CD4-positive, alpha-beta T cell (primary cell): Measurements from ENCODE around the gene DNLZ. TPM values are rescaled to one million over a fixed set of nuclear protein-coding genes. Genes with fewer than 3 reads are reported as not detected.

Experiments used
- ATAC-seq: fragments of 200-7000 bp; cut with Tn5 transposase; one replicate; pipeline ENCODE4 v1.10.0; 2022; ENCODE audit warnings: mild to moderate bottlenecking; ENCODE audit not compliant: poor library complexity
- CTCF ChIA-PET: fragments of 350-600 bp; sonication (Branson Sonifier 250); formaldehyde crosslinking; loops from one replicate; lab custom pipeline; 2021; ENCODE audit warnings: antibody characterized with exemption, inconsistent platforms; lab: Charles Lee
- POLR2A ChIA-PET: fragments of 350-600 bp; sonication (Branson Sonifier 250); formaldehyde crosslinking; loops from one replicate; lab custom pipeline; 2021; ENCODE audit warnings: antibody characterized with exemption, inconsistent platforms; lab: Charles Lee
- DNase-seq, 14 experiments: peaks; one replicate each; pipeline ENCODE4 v3.0.0-alpha.2; 2013 to 2020; ENCODE audit warnings: mixed read lengths in 2 of 14
- H3K27ac ChIP-seq, 2 donors: one replicate each; pipeline versions ENCODE4 v1.5.1 to v1.7.0; 2013; ENCODE audit warnings: low read length in 2 of 2, low read depth in 1 of 2, mild to moderate bottlenecking in 1 of 2
- H3K27me3 ChIP-seq, 2 experiments: 1 replicate in 1 of 2; 2 replicates in 1 of 2; pipeline versions ENCODE4 v1.6.1 to v1.7.0; 2013; ENCODE audit warnings: low read length in 2 of 2, control low read depth in 1 of 2, mild to moderate bottlenecking in 1 of 2, moderate library complexity in 1 of 2; ENCODE audit not compliant: insufficient read depth in 2 of 2, control insufficient read depth in 1 of 2
- H3K36me3 ChIP-seq: one replicate; pipeline ENCODE4 v1.6.1; 2013; ENCODE audit warnings: low read length, control low read depth; ENCODE audit not compliant: insufficient read depth
- H3K4me1 ChIP-seq: one replicate; pipeline ENCODE4 v1.6.1; 2013; ENCODE audit warnings: low read length, control low read depth; ENCODE audit not compliant: insufficient read depth
- H3K4me3 ChIP-seq: one replicate; pipeline ENCODE4 v1.5.1; 2013; ENCODE audit warnings: mild to moderate bottlenecking, low read length, moderate library complexity
- H3K9me3 ChIP-seq, 2 experiments: 1 replicate in 1 of 2; 2 replicates in 1 of 2; pipeline versions ENCODE4 v1.6.1 to v1.7.0; 2013; ENCODE audit warnings: low read length in 2 of 2, mild to moderate bottlenecking in 2 of 2, control low read depth in 1 of 2, moderate library complexity in 1 of 2; ENCODE audit not compliant: control insufficient read depth in 1 of 2, insufficient read depth in 1 of 2
- H3K27ac Mint-ChIP-seq: one replicate; pipeline ENCODE4 v1.8.0; 2020; ENCODE audit warnings: mixed read lengths
- H3K27me3 Mint-ChIP-seq: one replicate; pipeline ENCODE4 v1.8.0; 2021; ENCODE audit warnings: mixed read lengths
- H3K36me3 Mint-ChIP-seq: one replicate; pipeline ENCODE4 v1.8.0; 2021; ENCODE audit warnings: low read depth, mixed read lengths
- H3K4me1 Mint-ChIP-seq: one replicate; pipeline ENCODE4 v1.8.0; 2021; ENCODE audit warnings: low read depth, mixed read lengths
- H3K4me3 Mint-ChIP-seq: one replicate; pipeline ENCODE4 v1.8.0; 2020; ENCODE audit warnings: mild to moderate bottlenecking, mixed read lengths
- H3K9me3 Mint-ChIP-seq: one replicate; pipeline ENCODE4 v1.8.0; 2020; ENCODE audit warnings: mixed read lengths
- CTCF ChIP-seq: fragments of 200-600 bp; IDR thresholded peaks from one replicate; pipeline ENCODE4 v1.8.0; 2022; ENCODE audit warnings: antibody characterized with exemption, mild to moderate bottlenecking
- intact Hi-C, 2 experiments: fragments of 100-400 bp; cut with DNase I in 1 of 2; cut with micrococcal nuclease in 1 of 2; formaldehyde crosslinking; loops; one replicate each; pipeline versions ENCODE4 v1.15.1 to v1.9.0; 2023 to 2025; cut with DNase I, micrococcal nuclease
- total RNA-seq, 174 experiments: library from RNA in 2 of 174; stranded (reverse) in 2 of 174; gene quantifications; one replicate each; pipeline ENCODE4 v1.2.3 and lab custom pipeline; 2021 to 2026

Gene DNLZ
- total RNA-seq, 2 experiments from 2014 or later: 15.4 to 17.0 TPM

- DNase-seq (no peak), ATAC-seq (no peak)
- no peak overlapping the region for H3K4me3 Mint-ChIP-seq
- TF ChIP-seq CTCF: no peak
- H3K36me3 Mint-ChIP-seq: no peaks in the 10 kb centered on the region
- H3K36me3 ChIP-seq: no peaks in the 10 kb centered on the region
- intact Hi-C loops: no loop called here
- H3K27me3 ChIP-seq: no peaks in the 10 kb centered on the region
- no peaks in the 10 kb centered on the region for H3K4me1 ChIP-seq
- no peak overlapping the region for H3K27ac ChIP-seq
- no peak overlapping the region for H3K4me3 ChIP-seq
- H3K27ac Mint-ChIP-seq: no peak overlapping the region
- ChIA-PET POLR2A (no interaction called here), CTCF (no interaction called here)
- no peaks in the 10 kb centered on the region for H3K9me3 Mint-ChIP-seq
- H3K27me3 Mint-ChIP-seq: no peaks in the 10 kb centered on the region
- no peaks in the 10 kb centered on the region for H3K9me3 ChIP-seq
- H3K4me1 Mint-ChIP-seq: no peaks in the 10 kb centered on the region
Observed at GRCh38 chr9:136349546-136349945, 14.0 kb downstream of the DNLZ start.

- no peak overlapping the region for H3K27ac Mint-ChIP-seq
- no peaks in the 10 kb centered on the region for H3K4me1 ChIP-seq
- no peak for TF ChIP-seq CTCF
- H3K4me3 Mint-ChIP-seq: no peak overlapping the region
- H3K9me3 ChIP-seq: no peaks in the 10 kb centered on the region
- no peaks in the 10 kb centered on the region for H3K27me3 Mint-ChIP-seq
- intact Hi-C loops: no loop called here
- no peak overlapping the region for H3K27ac ChIP-seq
- POLR2A ChIA-PET: no interaction called here
- H3K36me3 ChIP-seq: no peaks in the 10 kb centered on the region
- no peak overlapping the region for H3K4me3 ChIP-seq
- no peaks in the 10 kb centered on the region for H3K36me3 Mint-ChIP-seq
- no peaks in the 10 kb centered on the region for H3K9me3 Mint-ChIP-seq
- CTCF ChIA-PET: no interaction called here
- H3K4me1 Mint-ChIP-seq: no peaks in the 10 kb centered on the region
- no peak for ATAC-seq
- no peaks in the 10 kb centered on the region for H3K27me3 ChIP-seq
- no peak for DNase-seq
Observed at GRCh38 chr9:136348691-136349090, 14.9 kb downstream of the DNLZ start.

- POLR2A ChIA-PET: no interaction called here
- no peaks in the 10 kb centered on the region for H3K27me3 Mint-ChIP-seq
- Histone ChIP-seq H3K27ac (no peak overlapping the region), H3K36me3 (no peaks in the 10 kb centered on the region), H3K4me1 (peaks cover 4% of the 10 kb centered on the region), H3K27me3 (no peaks in the 10 kb centered on the region), H3K9me3 (no peaks in the 10 kb centered on the region), H3K4me3 (no peak overlapping the region)
- intact Hi-C loops: no loop called here
- no peak for DNase-seq
- no peak overlapping the region for H3K27ac Mint-ChIP-seq
- no peaks in the 10 kb centered on the region for H3K36me3 Mint-ChIP-seq
- no peaks in the 10 kb centered on the region for H3K4me1 Mint-ChIP-seq
- H3K9me3 Mint-ChIP-seq: no peaks in the 10 kb centered on the region
- no peak for ATAC-seq
- H3K4me3 Mint-ChIP-seq: no peak overlapping the region
- CTCF ChIA-PET: no interaction called here
- no peak for TF ChIP-seq CTCF
Observed at GRCh38 chr9:136347472-136348256, 15.9 kb downstream of the DNLZ start.
